MM.1S (cell line): ENCODE measurements around the gene UBE2E3.

Source experiments
- DNase-seq: peaks from one replicate; pipeline ENCODE4 v3.0.0-alpha.2; 2015
- H2AFZ ChIP-seq: fragments of 300-600 bp; sonication (generic); 2 replicates; pipeline ENCODE4 v1.6.0; 2016; ENCODE audit warnings: antibody characterized with exemption, low read length
- H3F3A ChIP-seq: fragments of 300-600 bp; sonication (generic); 2 replicates; pipeline ENCODE4 v1.6.1; 2016; ENCODE audit warnings: mild to moderate bottlenecking, antibody characterized with exemption, low read length, moderate library complexity, mixed read lengths; ENCODE audit not compliant: insufficient read depth
- H3K27ac ChIP-seq: fragments of 300-600 bp; sonication (generic); 2 replicates; pipeline ENCODE4 v1.5.1; 2016; ENCODE audit warnings: mild to moderate bottlenecking, low read length
- H3K27me3 ChIP-seq: fragments of 300-600 bp; sonication (generic); replicated peaks from 2 replicates; pipeline ENCODE4 v1.6.0; 2016; ENCODE audit warnings: low read length; ENCODE audit not compliant: insufficient read depth
- H3K36me3 ChIP-seq: fragments of 300-600 bp; sonication (generic); replicated peaks from 2 replicates; pipeline ENCODE4 v1.6.1; 2016; ENCODE audit warnings: mild to moderate bottlenecking, low read length, mixed read lengths; ENCODE audit not compliant: insufficient read depth
- H3K4me1 ChIP-seq: fragments of 300-600 bp; sonication (generic); 2 replicates; pipeline ENCODE4 v1.6.1; 2016; ENCODE audit warnings: low read length, mixed read lengths
- H3K4me2 ChIP-seq: fragments of 300-600 bp; sonication (generic); 2 replicates; pipeline ENCODE4 v1.6.0; 2016; ENCODE audit warnings: low read depth, low read length
- H3K4me3 ChIP-seq: fragments of 300-600 bp; sonication (generic); 2 replicates; pipeline ENCODE4 v1.5.1; 2016; ENCODE audit warnings: low read length, mixed read lengths
- H3K79me2 ChIP-seq: fragments of 300-600 bp; sonication (generic); 2 replicates; pipeline ENCODE4 v1.6.1; 2016; ENCODE audit warnings: mixed run types, low read length, mixed read lengths
- H3K9ac ChIP-seq: fragments of 300-600 bp; sonication (generic); 2 replicates; pipeline ENCODE4 v1.6.1; 2016; ENCODE audit warnings: low read length, mixed read lengths
- H3K9me2 ChIP-seq: fragments of 300-600 bp; sonication (generic); replicated peaks from 2 replicates; pipeline ENCODE4 v1.6.1; 2016; ENCODE audit warnings: mild to moderate bottlenecking, low read length, mixed read lengths; ENCODE audit not compliant: insufficient read depth
- H3K9me3 ChIP-seq: fragments of 300-600 bp; sonication (generic); replicated peaks from 2 replicates; pipeline ENCODE4 v1.6.1; 2016; ENCODE audit warnings: mild to moderate bottlenecking, low read length, mixed read lengths; ENCODE audit not compliant: insufficient read depth
- H4K20me1 ChIP-seq: fragments of 300-600 bp; sonication (generic); 2 replicates; pipeline ENCODE4 v1.6.1; 2016; ENCODE audit warnings: mild to moderate bottlenecking, low read length, moderate library complexity, mixed read lengths; ENCODE audit not compliant: insufficient read depth
- CTCF ChIP-seq: fragments of 300-600 bp; sonication (generic); IDR thresholded peaks from 2 replicates; pipeline ENCODE4 v1.5.1; 2016; ENCODE audit warnings: antibody characterized with exemption, low read length, mixed read lengths
- EZH2 ChIP-seq: fragments of 300-600 bp; sonication (generic); optimal IDR thresholded peaks from 2 replicates; pipeline ENCODE3; 2017; ENCODE audit warnings: low read depth, mild to moderate bottlenecking, antibody characterized with exemption, low read length, mixed read lengths
- EZH2phosphoT487 ChIP-seq: fragments of 300-600 bp; sonication (generic); IDR thresholded peaks from 2 replicates; pipeline ENCODE4 v1.6.1; 2018; ENCODE audit warnings: antibody characterized with exemption, low read length

Gene UBE2E3

GRCh38 chr2:180978903-180979748 lies 1.3 kb upstream of the UBE2E3 start:
- H2AFZ ChIP-seq, result peak overlapping the region; percentile 85
- H3K9me2 ChIP-seq, result no peaks in the 10 kb centered on the region
- no peaks in the 10 kb centered on the region for H3K9me3 ChIP-seq
- no peaks in the 10 kb centered on the region for H4K20me1 ChIP-seq
- peaks cover 30% of the 10 kb centered on the region for H3K79me2 ChIP-seq
- H3K4me3 ChIP-seq, result peak overlapping the region; percentile 66; the same call in 1 of the 2 replicates
- peak overlapping the region; percentile 17; the same call in 1 of the 2 replicates for H3K27ac ChIP-seq
- 0 out of 2 replicates have a peak, but pooled peaks cover 4% of the 10 kb centered on the region for H3K36me3 ChIP-seq
- H3K4me1 ChIP-seq, result peaks cover 23% of the 10 kb centered on the region
- H3K27me3 ChIP-seq, result no peaks in the 10 kb centered on the region
- no peak overlapping the region; the same call in 1 of the 2 replicates for H3K9ac ChIP-seq
- DNase-seq, result no peak
- H3K4me2 ChIP-seq, result peak overlapping the region; percentile 89; the same call in 1 of the 2 replicates
- H3F3A ChIP-seq, result peaks cover 22% of the 10 kb centered on the region
- no peak for TF ChIP-seq CTCF
- TF ChIP-seq EZH2, result no peak
- TF ChIP-seq EZH2phosphoT487, result no peak

DNA sequence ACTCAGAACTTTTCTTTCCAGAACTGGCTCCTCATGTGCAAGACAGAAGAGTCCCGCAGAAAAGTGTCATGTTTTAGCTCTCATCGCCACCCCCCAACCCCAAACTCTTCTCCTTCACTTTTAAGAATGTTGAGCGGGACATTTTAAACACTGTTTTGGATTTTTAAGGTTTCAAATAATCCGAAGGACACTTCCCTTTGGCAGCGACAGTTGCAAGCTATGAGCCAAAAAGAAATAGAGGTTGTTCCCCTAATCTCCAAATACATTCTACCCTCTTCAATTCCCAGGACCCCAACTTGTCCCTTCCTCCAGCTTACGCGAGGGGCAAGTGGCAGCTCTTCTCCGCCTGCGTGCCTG lies 678 bp upstream of the UBE2E3 start:
- no peak for DNase-seq
- peak overlapping the region; percentile 85 for H2AFZ ChIP-seq
- H3K4me3 ChIP-seq, result peak overlapping the region; percentile 66
- H3F3A ChIP-seq, result peaks cover 22% of the 10 kb centered on the region
- H3K79me2 ChIP-seq, result peaks cover 36% of the 10 kb centered on the region
- H3K36me3 ChIP-seq, result 0 out of 2 replicates have a peak, but pooled peaks cover 4% of the 10 kb centered on the region
- H4K20me1 ChIP-seq, result no peaks in the 10 kb centered on the region
- no peaks in the 10 kb centered on the region for H3K9me3 ChIP-seq
- TF ChIP-seq CTCF (no peak), EZH2phosphoT487 (no peak), EZH2 (no peak)
- peak overlapping the region; percentile 57; the same call in 1 of the 2 replicates for H3K9ac ChIP-seq
- peak overlapping the region; percentile 17; the same call in 1 of the 2 replicates for H3K27ac ChIP-seq
- peaks cover 29% of the 10 kb centered on the region for H3K4me1 ChIP-seq
- no peaks in the 10 kb centered on the region for H3K9me2 ChIP-seq
- peak overlapping the region; percentile 89 for H3K4me2 ChIP-seq
- H3K27me3 ChIP-seq, result no peaks in the 10 kb centered on the region

DNA sequence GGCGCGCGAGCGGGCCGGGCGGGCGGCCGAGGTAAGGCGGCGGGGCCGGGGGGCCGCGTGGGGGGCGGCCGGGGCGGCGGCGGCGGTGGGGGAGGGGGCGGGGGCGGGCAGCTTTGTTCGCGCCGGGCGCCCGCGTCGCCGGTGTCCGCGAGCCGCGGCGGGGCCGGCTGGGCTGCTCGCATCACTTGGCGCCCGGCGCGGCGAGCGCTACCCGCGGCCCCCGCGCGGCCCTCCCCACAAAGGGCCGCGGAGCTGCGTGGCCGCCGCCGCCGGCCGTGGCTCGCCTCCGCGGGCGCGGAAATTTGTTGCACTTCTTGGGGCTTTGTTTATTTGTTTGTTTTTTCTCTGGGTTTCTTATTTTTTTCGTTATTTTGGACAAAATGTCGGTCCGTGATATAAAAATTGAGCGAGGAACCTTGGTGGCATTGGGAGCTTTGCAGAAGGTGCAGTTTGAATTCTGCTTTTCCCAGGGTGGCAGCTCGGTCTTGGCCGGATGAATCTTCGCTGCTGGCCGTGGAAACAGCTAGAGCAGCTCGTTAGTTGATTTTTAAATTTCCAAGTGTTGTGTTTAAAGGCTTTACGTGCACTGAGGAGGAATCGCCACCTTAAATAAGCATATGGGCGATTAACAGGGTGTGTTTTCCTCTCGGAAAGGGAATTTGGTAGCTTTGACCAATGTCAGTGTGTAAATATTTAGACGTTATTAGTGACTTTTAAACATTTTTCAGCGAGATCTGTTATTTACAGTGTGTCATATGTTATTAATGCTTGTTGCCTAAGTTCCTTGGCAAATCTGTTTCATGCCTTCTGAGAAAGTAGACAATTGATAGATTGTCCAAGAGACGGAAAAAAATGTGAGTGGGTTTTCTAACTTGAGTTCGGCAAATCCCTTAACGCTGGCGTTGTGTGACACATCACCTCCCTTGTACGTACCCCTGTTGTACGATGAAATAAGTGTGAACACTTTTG lies 822 bp downstream of the UBE2E3 start:
- no peaks in the 10 kb centered on the region for H3K9me2 ChIP-seq
- H3K4me1 ChIP-seq, result peaks cover 39% of the 10 kb centered on the region
- H4K20me1 ChIP-seq, result no peaks in the 10 kb centered on the region
- H3K4me3 ChIP-seq, result peak overlapping the region; percentile 81
- peak; percentile 44 for DNase-seq
- H3K4me2 ChIP-seq, result peak overlapping the region; percentile 69
- peaks cover 31% of the 10 kb centered on the region for H3F3A ChIP-seq
- peak overlapping the region; percentile 67 for H3K9ac ChIP-seq
- H2AFZ ChIP-seq, result peak overlapping the region; percentile 11
- peak overlapping the region; percentile 13; the same call in 1 of the 2 replicates for H3K27ac ChIP-seq
- no peaks in the 10 kb centered on the region for H3K9me3 ChIP-seq
- H3K79me2 ChIP-seq, result peaks cover 50% of the 10 kb centered on the region
- TF ChIP-seq EZH2 (no peak), CTCF (no peak), EZH2phosphoT487 (no peak)
- H3K36me3 ChIP-seq, result 0 out of 2 replicates have a peak, but pooled peaks cover 4% of the 10 kb centered on the region
- no peaks in the 10 kb centered on the region for H3K27me3 ChIP-seq
